A549 (cell line): Measurements from ENCODE around the gene CREB3L1.

Source experiments
- BCL3 ChIP-seq: fragments of >200 bp; sonication (Bioruptor Twin); formaldehyde crosslinking; IDR thresholded peaks from 3 replicates; pipeline ENCODE4 v1.6.1; 2016
- CEBPB ChIP-seq, 2 experiments: fragments of >200 bp in 1 of 2; sonication (Bioruptor Twin) in 1 of 2; formaldehyde crosslinking in 1 of 2; IDR thresholded peaks; 2 replicates each; pipeline ENCODE4 v1.6.1; 2012 to 2016
- CTCF ChIP-seq: fragments of >200 bp; sonication (Bioruptor Twin); formaldehyde crosslinking; IDR thresholded peaks from 3 replicates; pipeline ENCODE4 v1.5.1; 2016
- EP300 ChIP-seq, 2 experiments: fragments of >200 bp; sonication (Bioruptor Twin); formaldehyde crosslinking; IDR thresholded peaks; 2 replicates in 1 of 2; 3 replicates in 1 of 2; pipeline ENCODE4 v1.6.1; 2016 to 2017
- ESRRA ChIP-seq: fragments of 150-350 bp; IDR thresholded peaks from 2 replicates; pipeline ENCODE4 v1.6.1; 2014; ENCODE audit warnings: mild to moderate bottlenecking, low read length, borderline replicate concordance
- HDAC2 ChIP-seq: fragments of 200-600 bp; sonication (generic); IDR thresholded peaks from 2 replicates; pipeline ENCODE4 v1.6.1; 2016
- MAFK ChIP-seq: fragments of 450-650 bp; IDR thresholded peaks from 2 replicates; pipeline ENCODE4 v1.6.1; 2014; ENCODE audit not compliant: partially characterized antibody
- MYC ChIP-seq: IDR thresholded peaks from 2 replicates; pipeline ENCODE4 v1.6.1; 2012; ENCODE audit warnings: mild to moderate bottlenecking, inconsistent platforms, low read length, improper control_type of control experiment, borderline replicate concordance
- PBX3 ChIP-seq: IDR thresholded peaks from 2 replicates; pipeline ENCODE4 v1.6.1; 2012
- PHF8 ChIP-seq: fragments of 200-600 bp; sonication (generic); IDR thresholded peaks from 2 replicates; pipeline ENCODE4 v1.6.1; 2016; ENCODE audit warnings: low read depth, mild to moderate bottlenecking, antibody characterized with exemption, moderate library complexity, borderline replicate concordance
- POLR2A ChIP-seq: IDR thresholded peaks from 2 replicates; pipeline ENCODE4 v1.6.1; 2012; ENCODE audit warnings: mild to moderate bottlenecking, low read length
- RAD21 ChIP-seq, 2 experiments: fragments of >200 bp in 1 of 2; sonication (Bioruptor Twin) in 1 of 2; formaldehyde crosslinking in 1 of 2; IDR thresholded peaks in 1 of 2; conservative IDR thresholded peaks in 1 of 2; 2 replicates in 1 of 2; 3 replicates in 1 of 2; pipeline ENCODE4 v1.6.1; 2012 to 2018; ENCODE audit warnings: inconsistent platforms in 1 of 2
- RCOR1 ChIP-seq: fragments of 150-350 bp; IDR thresholded peaks from 2 replicates; pipeline ENCODE4 v1.6.1; 2014; ENCODE audit warnings: antibody characterized with exemption, low read length, low read depth
- ZNF302 ChIP-seq: fragments of 250-450 bp; sonication (Bioruptor Pico); IDR thresholded peaks from 2 replicates; pipeline ENCODE4 v1.9.0; 2021; ENCODE audit warnings: inconsistent platforms, mild to moderate bottlenecking, moderate library complexity

- no peak for TF ChIP-seq RCOR1
- TF ChIP-seq ESRRA = no peak
- TF ChIP-seq CTCF = no peak
- no peak for TF ChIP-seq MAFK
- TF ChIP-seq POLR2A = no peak
- no peak for TF ChIP-seq HDAC2
- no peak for TF ChIP-seq RAD21 (conservative IDR thresholded peaks at IDR 0.05 in 1 of 2, IDR thresholded peaks at IDR 0.05 in 1 of 2)
- TF ChIP-seq PHF8 = no peak
- no peak for TF ChIP-seq EP300 (IDR thresholded peaks at IDR 0.05)
- TF ChIP-seq BCL3 = no peak
- no peak for TF ChIP-seq PBX3
- no peak for TF ChIP-seq ZNF302 (CRISPR knock-in tag)
- TF ChIP-seq CEBPB (IDR thresholded peaks at IDR 0.05) = no peak
- no peak for TF ChIP-seq MYC
Measured at GRCh38 chr11:46271875-46272815, 5.3 kb upstream of the CREB3L1 start.
